ENCODE measurements around the gene MTRFR. TPM values are rescaled to one million over a fixed set of nuclear protein-coding genes. Genes with fewer than 3 reads are reported as not detected.

MTRFR gene
- total RNA-seq, 4 donors from 2014 or later = 9.2 to 25.8 (median 12.9) TPM

DNA sequence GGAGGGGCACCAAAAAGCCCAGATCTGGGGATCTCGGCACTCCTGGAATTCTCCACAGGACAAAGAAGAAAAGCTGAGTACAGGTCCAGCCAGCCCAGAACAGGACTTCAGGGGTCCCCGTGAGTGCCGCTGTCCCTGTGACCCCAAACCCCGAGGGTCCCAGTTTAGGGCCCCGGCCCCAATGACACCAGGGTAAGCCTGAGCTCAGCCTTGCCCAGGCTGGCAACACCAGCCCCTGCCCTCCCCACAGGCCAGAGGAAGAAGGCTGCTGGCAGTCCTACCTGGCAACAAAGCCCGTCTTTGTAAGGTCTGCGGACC lies 36.6 kb downstream of the MTRFR start:
- Histone ChIP-seq H3K27me3 (no peaks in the 10 kb centered on the region), H3K36me3 (peaks cover 0 to 24% of the 10 kb centered on the region in 2 donors), H3K9me3 (no peaks in the 10 kb centered on the region), H3K4me3 (peak overlapping the region; percentile 57 to 80), H3K4me1 (peaks cover 0 to 42% (median 27%) of the 10 kb centered on the region in 3 donors), H3K27ac (peak overlapping the region; percentile 51 to 98 (median 82))
- ATAC-seq = no peak
- 0% methylated on average over 1 of the region's 7 CpGs for WGBS, 2 donors (ENCODE audit: low coverage in 1 of 2)
- TF ChIP-seq EP300 (IDR thresholded peaks at IDR 0.05) (no peak), POLR2AphosphoS5 (IDR thresholded peaks at IDR 0.05) (no peak), POLR2A (IDR thresholded peaks at IDR 0.05) (no peak)
- TF ChIP-seq, protein P1, sequence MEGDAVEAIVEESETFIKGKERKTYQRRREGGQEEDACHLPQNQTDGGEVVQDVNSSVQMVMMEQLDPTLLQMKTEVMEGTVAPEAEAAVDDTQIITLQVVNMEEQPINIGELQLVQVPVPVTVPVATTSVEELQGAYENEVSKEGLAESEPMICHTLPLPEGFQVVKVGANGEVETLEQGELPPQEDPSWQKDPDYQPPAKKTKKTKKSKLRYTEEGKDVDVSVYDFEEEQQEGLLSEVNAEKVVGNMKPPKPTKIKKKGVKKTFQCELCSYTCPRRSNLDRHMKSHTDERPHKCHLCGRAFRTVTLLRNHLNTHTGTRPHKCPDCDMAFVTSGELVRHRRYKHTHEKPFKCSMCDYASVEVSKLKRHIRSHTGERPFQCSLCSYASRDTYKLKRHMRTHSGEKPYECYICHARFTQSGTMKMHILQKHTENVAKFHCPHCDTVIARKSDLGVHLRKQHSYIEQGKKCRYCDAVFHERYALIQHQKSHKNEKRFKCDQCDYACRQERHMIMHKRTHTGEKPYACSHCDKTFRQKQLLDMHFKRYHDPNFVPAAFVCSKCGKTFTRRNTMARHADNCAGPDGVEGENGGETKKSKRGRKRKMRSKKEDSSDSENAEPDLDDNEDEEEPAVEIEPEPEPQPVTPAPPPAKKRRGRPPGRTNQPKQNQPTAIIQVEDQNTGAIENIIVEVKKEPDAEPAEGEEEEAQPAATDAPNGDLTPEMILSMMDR (IDR thresholded peaks at IDR 0.05) = no peak

DNA sequence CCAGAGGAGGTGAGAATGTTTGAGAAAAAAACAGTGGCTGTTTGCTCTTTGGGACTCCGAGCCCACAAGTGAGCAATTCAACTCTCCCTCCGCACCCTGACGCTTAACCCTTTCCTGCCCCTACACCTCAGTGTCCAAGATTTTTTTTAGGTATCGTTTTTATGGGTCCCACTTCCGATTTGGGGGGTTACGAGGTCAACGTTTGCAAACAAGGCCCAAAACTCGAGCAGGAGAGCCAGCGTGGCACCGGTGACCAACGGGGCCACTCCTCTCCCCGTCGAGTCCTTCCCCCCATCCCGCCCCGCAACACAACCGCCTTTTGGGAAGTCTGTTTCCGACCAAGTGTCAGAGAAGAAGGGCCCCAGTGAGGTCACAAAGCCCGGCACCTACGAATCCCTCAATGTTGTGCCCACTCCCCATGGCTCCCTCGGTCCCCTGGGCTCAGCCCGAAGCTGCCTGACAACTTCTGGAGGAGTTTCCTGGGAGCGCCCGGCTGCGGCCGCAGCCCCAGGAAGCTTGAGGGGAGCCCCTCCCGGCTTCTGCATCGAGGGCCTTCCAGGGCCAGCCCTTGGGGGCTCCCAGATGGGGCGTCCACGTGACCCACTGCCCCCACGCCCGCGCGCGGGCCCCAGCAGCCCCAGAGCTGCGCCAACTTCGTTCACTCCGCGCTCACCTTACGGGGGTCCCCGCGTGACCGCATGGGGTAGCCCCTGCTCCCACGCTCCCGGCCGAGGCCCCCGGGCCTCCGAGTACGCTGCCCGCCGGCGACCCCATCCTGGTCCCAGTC lies 37.2 kb downstream of the MTRFR start:
- no peak for ATAC-seq
- Histone ChIP-seq H3K9me3 (no peaks in the 10 kb centered on the region), H3K4me1 (peaks cover 0 to 42% (median 27%) of the 10 kb centered on the region in 3 donors), H3K36me3 (peaks cover 0 to 19% of the 10 kb centered on the region in 2 donors), H3K4me3 (peak overlapping the region; percentile 57 to 80), H3K27me3 (no peaks in the 10 kb centered on the region), H3K27ac (peak overlapping the region; percentile 51 to 98 (median 82))
- 0% methylated on average over 4 to 10 of the region's 51 CpGs for WGBS, 2 donors (ENCODE audit: low coverage in 1 of 2)
- no peak for TF ChIP-seq POLR2AphosphoS5 (IDR thresholded peaks at IDR 0.05)
- no peak for TF ChIP-seq EP300 (IDR thresholded peaks at IDR 0.05)
- no peak for TF ChIP-seq POLR2A (IDR thresholded peaks at IDR 0.05)
- TF ChIP-seq, protein P1 (IDR thresholded peaks at IDR 0.05) = no peak

- Histone ChIP-seq H3K27ac (peak overlapping the region in 3 of 4 donors; percentile 81 to 98 (median 84)), H3K4me3 (peak overlapping the region; percentile 57 to 80), H3K9me3 (no peaks in the 10 kb centered on the region), H3K4me1 (peaks cover 0 to 42% (median 27%) of the 10 kb centered on the region in 3 donors), H3K36me3 (peaks cover 0 to 11% of the 10 kb centered on the region in 2 donors), H3K27me3 (no peaks in the 10 kb centered on the region)
- WGBS, 2 donors (ENCODE audit: low coverage in 1 of 2) = no CpG with 5 or more reads among the region's 108 CpGs
- TF ChIP-seq POLR2AphosphoS5 (IDR thresholded peaks at IDR 0.05) = no peak
- TF ChIP-seq, protein P1 (IDR thresholded peaks at IDR 0.05) = peak in 3 of 4 experiments; percentile 58 to 84 (median 79)
- ATAC-seq = peak; percentile 78
Measured at GRCh38 chr12:123271001-123271668, 37.9 kb downstream of the MTRFR start.

- Histone ChIP-seq H3K9me3 (no peaks in the 10 kb centered on the region), H3K27me3 (no peaks in the 10 kb centered on the region), H3K36me3 (no peaks in the 10 kb centered on the region), H3K27ac (no peak overlapping the region), H3K4me1 (peaks cover 0 to 35% (median 24%) of the 10 kb centered on the region in 3 donors), H3K4me3 (no peak overlapping the region)
- 81 to 90% methylated on average over 6 to 14 of the region's 15 CpGs for WGBS, 2 donors (ENCODE audit: low coverage in 1 of 2)
- TF ChIP-seq, protein P1 (IDR thresholded peaks at IDR 0.05) = no peak
- TF ChIP-seq EP300 (IDR thresholded peaks at IDR 0.05) (no peak), POLR2AphosphoS5 (IDR thresholded peaks at IDR 0.05) (no peak), POLR2A (IDR thresholded peaks at IDR 0.05) (no peak)
- no peak for ATAC-seq
Measured at GRCh38 chr12:123273166-123273565, 39.9 kb downstream of the MTRFR start.

All from gastroesophageal sphincter (tissue), 4 donors.